ENCODE measurements around the gene NAA38. TPM values are rescaled to one million over a fixed set of nuclear protein-coding genes. Genes with fewer than 3 reads are reported as not detected.

Gene NAA38
- total RNA-seq, 4 donors from 2014 or later, result 61.4 to 110 (median 102) TPM

DNA sequence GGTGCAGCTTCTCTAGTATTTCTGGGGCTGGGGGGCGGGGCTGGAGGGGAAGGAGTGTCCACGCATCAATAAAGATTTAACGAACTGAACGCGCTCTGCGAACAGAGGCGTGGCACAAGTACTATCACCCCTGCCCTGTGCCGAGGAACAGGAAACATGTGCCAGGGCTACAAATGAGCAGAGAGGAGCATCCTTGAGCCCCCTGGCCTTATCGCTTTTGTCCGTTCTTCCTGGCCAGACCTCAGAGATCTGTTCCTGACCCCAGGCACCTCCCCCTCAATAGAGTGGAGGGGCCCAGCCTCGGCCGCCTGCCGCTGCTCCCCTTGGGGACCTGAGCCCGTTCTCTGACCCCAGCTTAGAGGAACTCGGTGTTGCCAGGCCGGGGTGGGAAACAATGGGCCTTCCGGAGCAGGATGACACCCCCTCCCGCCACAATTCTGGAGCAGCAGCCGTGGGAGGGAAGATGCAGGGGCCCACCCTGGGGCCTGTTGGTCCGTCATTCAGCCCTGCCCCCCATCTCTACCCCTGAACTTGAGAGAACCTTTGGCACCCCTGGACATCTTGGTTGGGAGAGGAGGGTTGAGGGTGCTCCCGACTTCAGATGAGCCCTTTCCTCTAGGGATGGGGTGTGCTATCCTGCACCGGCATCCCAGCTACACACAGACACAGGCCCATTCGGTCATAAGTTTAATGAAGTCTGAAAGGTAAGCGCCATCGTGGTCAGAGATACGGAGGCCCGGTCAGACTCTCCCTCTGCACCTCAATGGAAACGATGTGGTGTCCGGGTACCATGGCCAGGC lies 1.1 kb downstream of the NAA38 start:
- peak; percentile 43 to 53 for TF ChIP-seq POLR2AphosphoS5 (IDR thresholded peaks at IDR 0.05)
- TF ChIP-seq, protein P1, sequence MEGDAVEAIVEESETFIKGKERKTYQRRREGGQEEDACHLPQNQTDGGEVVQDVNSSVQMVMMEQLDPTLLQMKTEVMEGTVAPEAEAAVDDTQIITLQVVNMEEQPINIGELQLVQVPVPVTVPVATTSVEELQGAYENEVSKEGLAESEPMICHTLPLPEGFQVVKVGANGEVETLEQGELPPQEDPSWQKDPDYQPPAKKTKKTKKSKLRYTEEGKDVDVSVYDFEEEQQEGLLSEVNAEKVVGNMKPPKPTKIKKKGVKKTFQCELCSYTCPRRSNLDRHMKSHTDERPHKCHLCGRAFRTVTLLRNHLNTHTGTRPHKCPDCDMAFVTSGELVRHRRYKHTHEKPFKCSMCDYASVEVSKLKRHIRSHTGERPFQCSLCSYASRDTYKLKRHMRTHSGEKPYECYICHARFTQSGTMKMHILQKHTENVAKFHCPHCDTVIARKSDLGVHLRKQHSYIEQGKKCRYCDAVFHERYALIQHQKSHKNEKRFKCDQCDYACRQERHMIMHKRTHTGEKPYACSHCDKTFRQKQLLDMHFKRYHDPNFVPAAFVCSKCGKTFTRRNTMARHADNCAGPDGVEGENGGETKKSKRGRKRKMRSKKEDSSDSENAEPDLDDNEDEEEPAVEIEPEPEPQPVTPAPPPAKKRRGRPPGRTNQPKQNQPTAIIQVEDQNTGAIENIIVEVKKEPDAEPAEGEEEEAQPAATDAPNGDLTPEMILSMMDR (IDR thresholded peaks at IDR 0.05), result no peak
- H3K27ac ChIP-seq (replicated peaks in 1 of 4), result peak overlapping the region; percentile 91 to 95 (median 94)
- no peaks in the 10 kb centered on the region for H3K27me3 ChIP-seq
- peaks cover 15 to 41% (median 30%) of the 10 kb centered on the region in 4 donors for H3K36me3 ChIP-seq
- DNase-seq (ENCODE audit: extremely low spot score), result no peak
- WGBS, result 11% methylated on average over 21 of the region's 29 CpGs
- H3K4me1 ChIP-seq, result peaks cover 45 to 62% (median 55%) of the 10 kb centered on the region in 4 donors
- H3K4me3 ChIP-seq, result peak overlapping the region; percentile 69 to 76 (median 74)
- no peaks in the 10 kb centered on the region for H3K9me3 ChIP-seq
- intact Hi-C loops (cut with DNase I), result no loop called here

DNA sequence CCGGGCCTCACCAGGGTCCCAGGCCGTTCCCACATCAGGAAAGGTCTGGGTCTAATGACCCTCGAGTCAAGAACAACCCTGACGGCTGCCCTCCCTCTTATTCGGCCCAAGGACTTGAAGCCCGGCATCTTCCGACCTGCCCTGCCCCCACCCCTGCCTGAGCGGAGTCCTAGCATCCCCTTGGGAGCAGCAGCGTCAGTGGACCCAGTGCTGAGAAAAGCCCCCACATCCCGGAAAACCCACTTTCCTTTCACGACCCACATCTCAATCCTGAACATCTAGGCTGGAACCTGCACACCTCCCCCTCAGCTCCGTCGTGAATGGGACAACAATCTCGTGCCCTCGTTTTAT lies 1.7 kb downstream of the NAA38 start:
- intact Hi-C loops (cut with DNase I), result loop anchor here (2.0 kb wide), 1 partner anchor 33 kb away; no protein-coding TSS in a partner anchor
- H3K4me1 ChIP-seq, result peaks cover 45 to 66% (median 57%) of the 10 kb centered on the region in 4 donors
- H3K4me3 ChIP-seq, result peak overlapping the region; percentile 69 to 76 (median 74)
- TF ChIP-seq POLR2A (IDR thresholded peaks at IDR 0.05; ENCODE audit: low read depth) (no peak), EP300 (IDR thresholded peaks at IDR 0.05) (no peak), POLR2AphosphoS5 (IDR thresholded peaks at IDR 0.05) (no peak)
- TF ChIP-seq, protein P1 (IDR thresholded peaks at IDR 0.05), result no peak
- no peaks in the 10 kb centered on the region for H3K27me3 ChIP-seq
- DNase-seq (ENCODE audit: extremely low spot score), result no peak
- H3K27ac ChIP-seq (replicated peaks in 1 of 4), result peak overlapping the region; percentile 91 to 95 (median 94)
- WGBS, result 12% methylated on average over 13 of the region's 15 CpGs
- no peaks in the 10 kb centered on the region for H3K9me3 ChIP-seq
- H3K36me3 ChIP-seq, result peaks cover 18 to 47% (median 34%) of the 10 kb centered on the region in 4 donors

DNA sequence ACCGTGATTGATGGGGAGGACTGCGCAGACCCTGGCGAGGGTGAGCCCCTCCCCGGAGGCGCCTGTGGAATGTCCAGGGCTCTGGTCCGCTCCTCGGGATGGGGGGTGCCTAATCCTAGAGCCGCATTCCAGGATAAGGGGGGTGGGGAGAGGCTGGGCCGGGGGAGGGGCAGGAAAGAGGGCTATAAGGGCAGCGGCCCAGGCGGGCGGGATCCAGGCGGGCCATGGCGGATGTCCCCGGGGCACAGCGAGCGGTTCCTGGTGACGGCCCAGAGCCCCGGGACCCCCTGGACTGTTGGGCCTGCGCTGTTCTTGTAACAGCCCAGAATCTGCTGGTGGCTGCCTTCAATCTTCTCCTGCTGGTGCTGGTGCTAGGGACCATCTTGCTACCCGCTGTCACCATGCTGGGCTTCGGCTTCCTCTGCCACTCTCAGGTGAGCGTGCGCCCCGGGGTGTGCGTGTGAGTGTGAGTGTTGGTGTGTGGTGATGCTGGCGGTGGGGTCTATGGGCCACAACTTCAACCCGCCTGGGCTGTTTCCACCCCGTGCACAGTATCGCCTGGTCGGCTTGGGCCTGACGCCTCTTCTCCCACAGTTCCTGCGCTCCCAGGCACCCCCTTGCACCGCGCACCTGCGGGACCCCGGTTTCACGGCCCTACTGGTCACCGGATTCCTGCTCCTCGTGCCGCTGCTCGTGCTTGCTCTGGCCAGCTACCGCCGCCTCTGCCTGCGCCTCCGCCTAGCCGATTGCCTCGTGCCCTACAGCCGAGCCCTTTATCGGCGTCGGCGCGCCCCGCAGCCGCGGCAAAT lies 2.3 kb downstream of the NAA38 start, which contains the start of gene TMEM88:
TSS of gene TMEM88 (plus strand) at position 216 of the 809 bp plus-strand sequence. CDS start at position 225, 9 bp downstream.
- peaks cover 45 to 66% (median 57%) of the 10 kb centered on the region in 4 donors for H3K4me1 ChIP-seq
- 52% methylated on average over 51 of the region's 57 CpGs for WGBS
- H3K4me3 ChIP-seq, result peak within 1 kb of the TSS; percentile 69 to 76 (median 74)
- DNase-seq (ENCODE audit: extremely low spot score), result no peak
- H3K9me3 ChIP-seq, result no peaks in the 10 kb centered on the region
- peaks cover 23 to 49% (median 40%) of the 10 kb centered on the region in 4 donors for H3K36me3 ChIP-seq
- peak within 1 kb of the TSS; percentile 91 to 95 (median 94) for H3K27ac ChIP-seq (replicated peaks in 1 of 4)
- no peak for TF ChIP-seq POLR2A (IDR thresholded peaks at IDR 0.05; ENCODE audit: low read depth)
- TF ChIP-seq EP300 (IDR thresholded peaks at IDR 0.05), result no peak
- H3K27me3 ChIP-seq, result no peaks in the 10 kb centered on the region
- intact Hi-C loops (cut with DNase I), result loop anchor here (2.0 kb wide), 1 partner anchor 32 kb away; no protein-coding TSS in a partner anchor

DNA sequence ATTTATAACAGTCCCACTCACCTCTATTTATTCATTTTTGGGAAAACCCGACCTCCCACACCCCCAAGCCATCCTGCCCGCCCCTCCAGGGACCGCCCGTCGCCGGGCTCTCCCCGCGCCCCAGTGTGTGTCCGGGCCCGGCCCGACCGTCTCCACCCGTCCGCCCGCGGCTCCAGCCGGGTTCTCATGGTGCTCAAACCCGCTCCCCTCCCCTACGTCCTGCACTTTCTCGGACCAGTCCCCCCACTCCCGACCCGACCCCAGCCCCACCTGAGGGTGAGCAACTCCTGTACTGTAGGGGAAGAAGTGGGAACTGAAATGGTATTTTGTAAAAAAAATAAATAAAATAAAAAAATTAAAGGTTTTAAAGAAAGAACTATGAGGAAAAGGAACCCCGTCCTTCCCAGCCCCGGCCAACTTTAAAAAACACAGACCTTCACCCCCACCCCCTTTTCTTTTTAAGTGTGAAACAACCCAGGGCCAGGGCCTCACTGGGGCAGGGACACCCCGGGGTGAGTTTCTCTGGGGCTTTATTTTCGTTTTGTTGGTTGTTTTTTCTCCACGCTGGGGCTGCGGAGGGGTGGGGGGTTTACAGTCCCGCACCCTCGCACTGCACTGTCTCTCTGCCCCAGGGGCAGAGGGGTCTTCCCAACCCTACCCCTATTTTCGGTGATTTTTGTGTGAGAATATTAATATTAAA lies 3.1 kb downstream of the NAA38 start:
- peak overlapping the region; percentile 69 to 76 (median 74) for H3K4me3 ChIP-seq
- peaks cover 45 to 61% (median 55%) of the 10 kb centered on the region in 4 donors for H3K4me1 ChIP-seq
- intact Hi-C loops (cut with DNase I), result loop anchor here (2.0 kb wide), 1 partner anchor 31 kb away; no protein-coding TSS in a partner anchor
- H3K36me3 ChIP-seq, result peaks cover 32 to 49% (median 42%) of the 10 kb centered on the region in 4 donors
- H3K27me3 ChIP-seq, result no peaks in the 10 kb centered on the region
- H3K27ac ChIP-seq (replicated peaks in 1 of 4), result peak overlapping the region; percentile 91 to 95 (median 94)
- 74% methylated on average over 31 of the region's 31 CpGs for WGBS
- no peak for DNase-seq (ENCODE audit: extremely low spot score)
- TF ChIP-seq, protein P1 (IDR thresholded peaks at IDR 0.05), result no peak
- TF ChIP-seq POLR2AphosphoS5 (IDR thresholded peaks at IDR 0.05) (no peak), POLR2A (IDR thresholded peaks at IDR 0.05; ENCODE audit: low read depth) (no peak), EP300 (IDR thresholded peaks at IDR 0.05) (no peak)
- no peaks in the 10 kb centered on the region for H3K9me3 ChIP-seq

Measured in esophagus muscularis mucosa (tissue), 4 donors.